Body of pancreas (tissue), 4 donors: ENCODE data around the gene ABHD5. TPM values are rescaled to one million over a fixed set of nuclear protein-coding genes. Genes with fewer than 3 reads are reported as not detected.

Experiments
- ATAC-seq: fragments of 150-250 bp; one replicate; pipeline ENCODE4 v1.9.1; 2016
- DNase-seq, 4 donors: peaks; one replicate each; pipeline ENCODE4 v3.0.0-alpha.2; 2019
- H3K27ac ChIP-seq, 4 donors: fragments of 200-600 bp; sonication (generic); 1 replicate in 3 of 4; 2 replicates in 1 of 4; pipeline versions ENCODE4 v1.5.1 to v1.6.1; 2016 to 2019; ENCODE audit warnings: mild to moderate bottlenecking in 1 of 4, mixed read lengths in 1 of 4, moderate library complexity in 1 of 4
- H3K27me3 ChIP-seq, 2 donors: fragments of 200-600 bp; sonication (generic); one replicate each; pipeline ENCODE4 v1.6.0; 2016; ENCODE audit warnings: mild to moderate bottlenecking in 1 of 2
- H3K36me3 ChIP-seq, 2 donors: fragments of 200-600 bp; sonication (generic); replicated peaks in 1 of 2; 2 replicates each; pipeline ENCODE4 v1.5.1; 2016; ENCODE audit warnings: low read depth in 2 of 2; ENCODE audit not compliant: insufficient read depth in 1 of 2
- H3K4me1 ChIP-seq: fragments of 200-600 bp; sonication (generic); one replicate; pipeline ENCODE4 v1.6.0; 2016
- H3K4me3 ChIP-seq, 2 donors: fragments of 200-600 bp; sonication (generic); 1 replicate in 1 of 2; 2 replicates in 1 of 2; pipeline ENCODE4 v1.5.1; 2016 to 2019
- H3K9me3 ChIP-seq, 3 donors: fragments of 200-600 bp; sonication (generic); 1 replicate in 2 of 3; 2 replicates in 1 of 3; pipeline ENCODE4 v1.5.1; 2016
- CTCF ChIP-seq, 7 experiments: fragments of 450-650 bp in 4 of 7; fragments of 200-600 bp in 3 of 7; sonication (generic) in 3 of 7; IDR thresholded peaks; one replicate each; pipeline ENCODE4 v1.5.1; 2016 to 2019; ENCODE audit warnings: antibody characterized with exemption in 7 of 7
- POLR2A ChIP-seq, 3 donors: fragments of 450-650 bp; IDR thresholded peaks; one replicate each; pipeline ENCODE4 v1.6.1; 2016; ENCODE audit warnings: antibody characterized with exemption in 3 of 3, mild to moderate bottlenecking in 2 of 3
- WGBS, 2 donors: methylation state at CpG; one replicate each; pipeline ENCODE4 v1.1.5; 2017; 5-methylcytosine and 5-hydroxymethylcytosine counted together
- intact Hi-C: fragments of 100-400 bp; cut with DNase I; formaldehyde crosslinking; loops from one replicate; pipeline ENCODE4 v1.15.1; 2023
- total RNA-seq, 2 donors: library from RNA; depleted of rRNA; stranded (reverse); fragments of >200 nt; gene quantifications; one replicate each; pipeline ENCODE4 v1.1.0, GENCODE V29; 2016

Gene ABHD5
- total RNA-seq, 2 donors from 2014 or later: 14.8 to 21.8 TPM

GRCh38 chr3:43696441-43696840, 5.7 kb downstream of the ABHD5 start:
- no peak for DNase-seq
- peaks cover 61% of the 10 kb centered on the region for H3K4me1 ChIP-seq
- H3K27me3 ChIP-seq: no peaks in the 10 kb centered on the region
- ATAC-seq: no peak
- H3K9me3 ChIP-seq: no peaks in the 10 kb centered on the region
- WGBS, 2 donors: 48 to 57% methylated on average over 1 of the region's 1 CpG
- intact Hi-C loops: no loop called here
- TF ChIP-seq CTCF (IDR thresholded peaks at IDR 0.05) (no peak), POLR2A (IDR thresholded peaks at IDR 0.05) (no peak)
- no peak overlapping the region for H3K4me3 ChIP-seq
- no peaks in the 10 kb centered on the region for H3K36me3 ChIP-seq
- H3K27ac ChIP-seq: peak overlapping the region in 1 of 4 donors; percentile 71

- intact Hi-C loops: no loop called here
- no peak overlapping the region for H3K4me3 ChIP-seq
- H3K36me3 ChIP-seq: no peaks in the 10 kb centered on the region
- no peak overlapping the region for H3K27ac ChIP-seq
- H3K27me3 ChIP-seq: no peaks in the 10 kb centered on the region
- peaks cover 59% of the 10 kb centered on the region for H3K4me1 ChIP-seq
- H3K9me3 ChIP-seq: no peaks in the 10 kb centered on the region
- ATAC-seq (no peak), DNase-seq (no peak)
- TF ChIP-seq CTCF (IDR thresholded peaks at IDR 0.05) (no peak), POLR2A (IDR thresholded peaks at IDR 0.05) (no peak)
- 59 to 71% methylated on average over 1 of the region's 1 CpG for WGBS, 2 donors
These were observed 6.1 kb downstream of the ABHD5 start for GRCh38 chr3:43696881-43697280.

GRCh38 chr3:43699864-43700263, 9.1 kb downstream of the ABHD5 start:
- no peak overlapping the region for H3K4me3 ChIP-seq
- H3K9me3 ChIP-seq: no peaks in the 10 kb centered on the region
- TF ChIP-seq POLR2A (IDR thresholded peaks at IDR 0.05): no peak
- TF ChIP-seq CTCF (IDR thresholded peaks at IDR 0.05): no peak
- H3K36me3 ChIP-seq: peaks cover 0 to 8% of the 10 kb centered on the region in 2 donors
- WGBS, 2 donors: 83 to 95% methylated on average over 1 of the region's 1 CpG
- peaks cover 32% of the 10 kb centered on the region for H3K4me1 ChIP-seq
- ATAC-seq: no peak
- DNase-seq: no peak
- intact Hi-C loops: no loop called here
- no peaks in the 10 kb centered on the region for H3K27me3 ChIP-seq
- no peak overlapping the region for H3K27ac ChIP-seq

- Histone ChIP-seq H3K36me3 (peaks cover 0 to 8% of the 10 kb centered on the region in 2 donors), H3K27ac (no peak overlapping the region), H3K9me3 (no peaks in the 10 kb centered on the region), H3K27me3 (no peaks in the 10 kb centered on the region), H3K4me3 (no peak overlapping the region), H3K4me1 (peaks cover 11% of the 10 kb centered on the region)
- DNase-seq (no peak), ATAC-seq (no peak)
- TF ChIP-seq CTCF (IDR thresholded peaks at IDR 0.05): no peak
- no peak for TF ChIP-seq POLR2A (IDR thresholded peaks at IDR 0.05)
- intact Hi-C loops: no loop called here
These were observed 14.0 kb downstream of the ABHD5 start for GRCh38 chr3:43704697-43705096.

- intact Hi-C loops: no loop called here
- WGBS, 2 donors: 88 to 90% methylated on average over 7 of the region's 7 CpGs
- H3K9me3 ChIP-seq: no peaks in the 10 kb centered on the region
- H3K27me3 ChIP-seq: no peaks in the 10 kb centered on the region
- TF ChIP-seq POLR2A (IDR thresholded peaks at IDR 0.05) (no peak), CTCF (IDR thresholded peaks at IDR 0.05) (no peak)
- H3K4me3 ChIP-seq: no peak overlapping the region
- ATAC-seq: no peak
- H3K36me3 ChIP-seq: peaks cover 0 to 11% of the 10 kb centered on the region in 2 donors
- H3K27ac ChIP-seq: no peak overlapping the region
- DNase-seq: no peak
- peaks cover 11% of the 10 kb centered on the region for H3K4me1 ChIP-seq
These were observed 15.6 kb downstream of the ABHD5 start for GRCh38 chr3:43706342-43706741.
